Measurements from ENCODE around the gene TMEM132D.

The TMEM132D gene

DNA sequence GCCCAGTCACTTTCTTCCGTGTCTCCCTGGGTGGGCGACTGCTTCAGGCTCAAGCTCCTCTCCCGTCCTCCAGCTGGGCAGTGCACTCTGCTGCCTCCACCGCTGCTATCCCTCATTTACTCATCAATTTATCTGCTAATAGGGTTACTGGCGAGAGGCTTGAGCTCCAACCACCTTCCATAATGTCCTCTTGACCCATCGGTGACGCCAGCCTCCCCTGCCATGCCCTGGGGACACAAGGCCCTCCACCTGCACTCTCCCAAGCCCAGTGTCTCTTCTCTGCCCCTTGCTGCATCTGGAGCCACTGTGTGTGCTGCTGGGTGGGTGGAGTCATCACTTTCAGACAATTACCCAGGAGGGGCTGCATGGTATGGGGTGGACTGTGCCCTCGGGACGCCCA lies 78.5 kb downstream of the TMEM132D start:
- DNase-seq: no peak

DNA sequence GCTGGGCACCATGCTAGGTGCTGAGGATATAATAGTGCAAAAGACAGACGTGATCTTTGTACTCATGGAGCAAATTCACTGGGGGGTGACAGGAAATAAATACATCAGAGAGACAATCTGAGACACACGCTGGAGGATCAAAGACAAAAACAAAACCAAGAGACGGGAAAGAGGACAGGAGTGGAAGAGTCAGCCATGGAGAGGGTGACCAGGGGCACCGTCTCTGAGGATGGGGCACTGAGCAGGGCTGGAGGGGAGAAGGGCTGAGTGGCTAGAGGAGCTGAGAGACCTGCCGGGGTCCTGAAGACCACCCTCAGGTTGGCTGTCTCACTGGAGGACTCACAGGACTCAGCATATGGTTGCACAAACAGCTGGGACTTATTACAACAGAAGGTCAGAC lies 81.9 kb downstream of the TMEM132D start:
- DNase-seq: no peak

DNA sequence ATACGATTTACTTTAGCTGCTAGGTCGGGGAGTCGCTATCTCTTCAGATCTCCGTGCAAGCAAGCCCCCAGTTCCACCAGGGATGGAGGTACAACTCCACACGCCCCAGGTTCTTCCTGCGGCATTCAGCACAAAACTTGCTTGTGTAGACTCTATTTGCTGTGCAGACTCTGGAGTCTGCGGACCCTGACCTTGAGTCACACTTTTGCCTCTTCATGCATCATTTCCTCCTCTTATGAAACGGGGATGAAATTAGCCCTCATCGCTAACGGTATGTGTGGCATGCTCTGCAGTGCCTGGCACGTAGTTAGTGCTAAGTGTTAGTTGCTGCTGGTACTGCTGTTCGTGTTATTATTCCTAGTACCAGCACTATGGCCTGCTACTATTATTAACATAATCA lies 84.4 kb downstream of the TMEM132D start:
- DNase-seq: no peak

DNA sequence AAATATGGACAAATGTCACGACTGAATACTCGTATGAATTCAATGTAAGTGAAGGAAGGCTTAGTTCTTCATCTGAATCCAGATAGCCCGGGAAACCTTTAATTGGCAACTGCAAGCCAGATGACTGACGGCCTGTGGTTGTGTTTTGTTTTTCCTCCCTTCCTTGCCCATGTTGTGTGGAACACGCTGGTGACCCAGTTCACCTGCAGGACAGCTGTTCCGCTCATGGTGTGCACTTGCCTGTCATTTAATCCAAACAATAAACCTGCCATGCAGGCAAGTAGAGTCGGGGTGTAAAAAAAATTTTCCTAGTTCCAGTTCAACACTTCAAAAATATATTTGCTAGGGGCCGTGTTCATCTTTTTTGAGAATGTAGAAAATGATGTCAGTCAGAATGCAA lies 88.0 kb downstream of the TMEM132D start:
- DNase-seq: no peak

DNA sequence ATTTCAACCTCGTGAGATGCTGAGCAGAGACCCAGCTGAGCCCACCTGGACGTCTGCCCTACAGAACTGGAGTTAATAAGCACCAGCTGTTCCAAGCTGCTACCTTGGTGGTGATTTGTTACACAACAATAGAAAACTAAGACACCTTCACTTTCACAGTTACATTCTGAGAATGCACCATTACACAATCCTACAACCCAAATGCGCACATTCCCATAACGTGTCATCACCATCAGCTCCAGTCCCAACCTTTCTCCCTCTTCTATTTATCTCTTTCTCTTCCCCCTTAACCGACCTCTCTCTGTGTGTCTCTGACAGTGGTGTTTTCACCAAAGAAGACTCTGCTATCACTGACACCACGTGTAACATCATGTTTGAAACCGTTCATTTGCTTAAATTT lies 91.9 kb downstream of the TMEM132D start:
- no peak for DNase-seq

DNA sequence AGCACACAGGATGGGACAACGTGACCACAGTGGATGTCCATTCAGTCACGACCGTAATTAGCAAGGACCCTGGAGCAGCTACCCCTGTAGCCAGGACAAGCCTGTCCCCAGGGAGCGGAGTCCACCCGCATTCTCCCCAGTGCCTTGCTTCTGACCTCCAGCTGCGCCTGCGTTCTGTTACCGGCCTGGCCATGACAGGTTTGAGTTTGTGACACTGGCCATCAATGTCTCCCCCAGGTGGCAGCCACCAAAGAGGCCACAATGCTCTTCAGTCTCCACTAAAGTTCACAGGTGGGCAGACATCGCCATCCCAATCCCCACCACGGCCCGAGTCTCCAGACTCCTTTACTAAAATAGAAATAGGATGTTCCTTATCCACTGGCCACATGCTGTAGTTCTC lies 96.7 kb downstream of the TMEM132D start:
- DNase-seq: no peak

DNA sequence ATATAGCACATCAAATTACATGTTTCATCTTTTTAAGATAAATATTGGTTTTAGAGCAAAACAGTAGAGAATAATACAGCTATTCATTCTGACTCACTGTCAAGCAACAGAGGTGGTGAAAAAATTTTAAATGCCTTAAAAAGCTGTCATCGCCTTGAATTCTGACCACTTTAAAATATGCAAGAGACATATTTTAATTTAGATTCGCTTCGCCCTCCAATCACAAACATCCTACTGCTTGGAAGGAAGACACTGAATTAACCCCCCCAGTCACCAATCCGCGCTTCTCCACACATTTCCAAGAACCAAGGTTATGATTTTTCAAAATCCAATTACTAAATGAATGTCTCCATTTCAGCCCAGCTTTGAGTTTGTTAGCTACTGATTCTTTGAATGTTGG lies 112.4 kb downstream of the TMEM132D start:
- DNase-seq: no peak

DNA sequence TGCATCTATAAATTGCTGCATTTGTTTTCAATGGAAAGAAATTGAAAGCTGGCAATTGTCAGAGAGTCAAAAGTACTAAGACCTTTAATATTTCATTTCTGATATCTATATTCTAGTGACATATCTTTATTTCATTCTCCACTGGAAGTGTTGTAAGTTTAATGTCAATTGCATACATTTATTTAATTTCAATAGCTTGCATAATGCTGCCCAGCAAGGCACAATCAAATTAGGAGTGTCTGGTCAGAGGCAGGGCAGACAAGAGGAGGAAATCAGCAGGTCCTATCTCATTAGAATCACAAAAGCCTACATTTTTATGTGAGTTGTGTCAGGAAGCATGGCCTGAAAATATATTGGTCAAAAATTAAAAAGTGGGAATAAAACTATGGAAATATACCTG lies 112.9 kb downstream of the TMEM132D start:
- DNase-seq: no peak

DNA sequence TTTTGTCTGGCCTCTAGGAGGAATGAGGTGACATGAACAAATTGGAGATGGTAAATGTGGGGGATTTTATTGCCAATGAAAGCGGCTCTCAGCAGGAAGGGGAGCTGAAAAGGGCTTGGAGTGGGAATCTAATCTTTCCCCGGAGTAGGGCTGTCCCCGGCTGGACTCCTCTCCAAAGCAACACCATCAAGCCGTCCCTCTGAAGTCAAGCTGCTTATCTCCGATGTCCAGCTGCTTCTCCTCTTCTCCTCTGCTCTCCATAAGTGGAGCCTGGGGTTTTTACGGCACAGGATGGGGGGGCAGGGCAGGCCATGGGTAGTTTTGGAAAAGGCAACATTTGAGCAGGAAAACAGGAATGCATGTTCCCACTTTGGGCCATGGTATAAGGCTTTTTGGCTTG lies 113.5 kb downstream of the TMEM132D start:
- DNase-seq: no peak

DNA sequence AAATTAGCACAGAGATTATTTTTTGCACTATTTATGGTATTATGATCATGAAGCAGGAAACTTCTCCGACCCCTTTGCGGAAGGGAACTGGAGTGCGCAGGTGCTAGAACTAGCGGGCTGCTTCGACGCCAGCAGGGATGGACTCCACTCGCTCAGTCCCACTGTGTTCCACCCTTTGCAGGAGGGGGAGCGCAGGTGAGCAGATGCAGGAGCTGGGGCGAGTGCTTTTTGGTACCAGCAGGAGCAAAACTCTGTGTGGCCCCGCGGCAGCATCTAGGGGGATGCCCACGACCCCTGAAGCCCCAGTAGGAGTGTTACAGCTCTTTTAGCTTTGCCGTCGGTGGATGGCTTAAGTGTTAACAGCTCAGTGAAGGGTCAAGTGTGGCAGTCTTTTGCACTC lies 113.9 kb downstream of the TMEM132D start:
- no peak for DNase-seq

DNA sequence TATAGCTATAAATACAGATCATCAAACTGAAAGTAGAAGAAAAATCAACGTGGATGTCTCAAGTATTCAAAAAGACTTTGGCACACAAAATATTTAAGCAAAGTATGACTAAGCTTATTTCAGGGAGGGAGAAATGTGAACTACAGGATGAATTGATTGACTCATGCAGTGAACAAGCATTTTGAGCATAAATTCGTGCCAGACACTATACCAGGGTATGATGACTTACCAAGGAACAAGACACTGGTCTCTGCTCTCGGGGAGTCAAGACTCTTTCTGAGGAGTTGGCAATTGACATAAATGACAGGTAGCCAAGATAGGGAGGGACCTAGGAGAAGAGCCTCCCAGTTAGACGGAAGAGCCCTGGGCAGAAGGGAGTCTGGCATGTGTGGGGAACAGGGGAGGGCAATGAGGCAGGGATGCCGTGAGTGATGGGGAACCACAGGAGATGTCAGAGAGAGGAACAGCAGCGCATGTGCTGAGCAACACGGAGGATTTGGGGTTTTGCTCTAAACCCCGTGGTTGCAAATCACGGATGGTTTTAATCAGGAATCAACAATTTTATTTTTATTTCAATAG lies 115.2 kb downstream of the TMEM132D start:
- no peak for DNase-seq

DNA sequence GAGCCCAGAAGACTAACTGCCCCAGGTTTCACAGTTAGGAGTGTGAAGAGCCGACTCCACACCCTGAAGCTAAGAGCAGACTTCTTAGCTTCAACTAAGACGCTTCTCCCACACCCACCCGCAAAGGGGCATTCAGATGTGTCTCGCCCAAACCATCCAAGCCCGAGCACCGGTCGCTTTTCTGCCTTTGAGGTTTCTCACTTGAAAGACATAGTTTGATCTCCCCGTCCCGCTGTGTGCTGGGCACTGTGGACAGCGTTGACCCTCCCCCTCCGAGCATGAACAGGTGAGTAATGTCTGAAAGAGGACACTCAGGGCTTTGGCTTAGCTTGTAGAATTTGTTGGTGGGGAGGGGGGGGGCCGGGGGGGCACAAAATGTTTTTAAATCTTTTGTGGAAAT lies 123.8 kb downstream of the TMEM132D start:
- DNase-seq: no peak

DNA sequence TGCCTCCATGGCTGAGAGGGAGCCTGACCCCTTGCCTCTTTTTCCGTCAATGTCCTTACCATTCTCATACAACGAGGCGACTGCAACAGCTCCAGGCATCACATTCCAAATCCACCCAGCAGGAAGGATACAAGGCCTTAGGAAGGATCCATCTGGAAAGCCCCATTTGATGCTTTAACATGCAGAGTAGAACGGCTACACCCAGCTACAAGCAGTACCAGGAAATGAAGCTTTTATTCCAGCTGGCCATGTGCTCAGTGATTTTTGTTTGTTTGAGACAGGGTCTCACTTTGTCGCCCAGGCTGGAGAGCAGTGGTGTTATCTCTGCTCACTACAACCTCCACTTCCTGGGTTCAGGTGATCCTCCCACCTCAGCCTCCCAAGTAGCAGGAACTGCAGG lies 124.8 kb downstream of the TMEM132D start:
- no peak for DNase-seq

DNA sequence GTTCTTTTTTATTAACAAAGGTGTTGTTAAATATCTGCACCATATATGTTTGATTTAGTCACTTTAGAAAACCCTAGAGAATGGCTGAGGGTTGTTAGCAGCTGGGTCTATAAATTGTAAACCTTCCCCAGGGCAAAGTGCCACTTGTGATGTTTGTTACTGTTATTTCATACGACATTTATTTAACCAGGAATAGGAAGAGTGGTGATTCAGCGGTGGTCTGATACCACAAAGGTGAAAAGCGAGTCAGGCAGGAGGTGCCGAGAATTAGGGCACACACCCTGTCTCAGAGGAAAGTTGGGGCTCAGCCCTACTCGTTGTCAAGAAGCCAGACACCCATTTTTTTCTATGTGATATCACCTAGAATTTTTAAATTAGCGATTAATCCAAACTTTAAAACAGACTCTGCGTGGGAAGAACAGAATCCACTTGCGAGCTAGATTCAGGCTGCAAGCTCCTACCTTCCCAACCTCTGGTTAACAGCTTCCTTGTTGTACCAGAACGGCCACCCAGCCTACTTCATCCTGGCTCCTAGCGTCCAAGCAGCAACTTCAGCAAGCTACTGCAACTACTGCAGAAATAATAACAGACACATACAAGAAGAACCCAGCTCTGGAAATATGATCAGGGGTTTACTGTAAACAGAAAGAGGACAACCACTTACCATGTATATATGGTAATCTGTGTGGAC lies 126.7 kb downstream of the TMEM132D start:
- no peak for DNase-seq

DNA sequence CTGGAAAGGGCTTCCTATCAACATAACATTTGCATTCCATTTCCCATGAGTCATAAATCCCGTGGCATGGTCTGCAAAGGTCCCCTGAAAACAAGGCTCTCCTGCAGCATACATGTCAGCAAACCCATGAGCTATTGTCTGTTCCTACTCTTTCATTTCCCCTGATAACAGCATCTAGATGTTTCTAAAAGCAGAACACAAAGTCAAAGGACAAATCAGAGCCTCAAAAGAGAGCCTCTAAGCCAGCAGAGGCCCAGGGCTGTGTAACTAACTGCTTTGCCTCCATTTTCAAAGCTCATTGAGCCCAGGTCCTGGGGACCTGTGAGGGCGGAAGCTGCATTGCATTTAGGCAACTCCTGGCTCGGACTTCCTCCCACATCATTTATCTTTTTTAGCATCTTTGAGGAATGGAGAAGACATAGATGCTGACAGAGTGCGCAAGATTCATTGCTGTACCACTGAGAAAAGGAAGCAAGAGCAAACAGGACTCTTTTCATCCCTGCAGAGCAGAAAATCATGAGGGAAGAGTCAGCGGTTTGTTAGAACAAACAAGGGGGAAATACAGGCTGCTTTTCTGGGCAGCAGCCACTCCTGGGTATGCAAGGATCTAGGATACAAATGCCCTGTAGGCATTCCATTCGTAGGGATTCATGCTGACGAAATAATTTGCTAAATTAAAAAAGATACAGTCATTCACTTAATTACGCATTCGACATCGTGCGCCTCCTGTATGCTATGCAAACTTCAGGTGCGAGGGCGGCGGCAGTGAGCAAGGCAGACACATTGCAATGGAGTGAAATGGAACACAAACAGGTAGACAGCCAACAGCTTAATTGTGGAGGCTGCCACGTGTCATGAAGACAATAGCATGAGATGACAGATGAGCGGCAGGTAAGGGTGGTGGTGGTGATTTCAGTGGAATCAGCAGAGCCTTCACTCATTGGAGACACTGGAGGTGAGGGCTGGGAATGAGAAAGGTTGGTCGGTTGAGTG lies 131.0 kb downstream of the TMEM132D start:
- no peak for DNase-seq

DNA sequence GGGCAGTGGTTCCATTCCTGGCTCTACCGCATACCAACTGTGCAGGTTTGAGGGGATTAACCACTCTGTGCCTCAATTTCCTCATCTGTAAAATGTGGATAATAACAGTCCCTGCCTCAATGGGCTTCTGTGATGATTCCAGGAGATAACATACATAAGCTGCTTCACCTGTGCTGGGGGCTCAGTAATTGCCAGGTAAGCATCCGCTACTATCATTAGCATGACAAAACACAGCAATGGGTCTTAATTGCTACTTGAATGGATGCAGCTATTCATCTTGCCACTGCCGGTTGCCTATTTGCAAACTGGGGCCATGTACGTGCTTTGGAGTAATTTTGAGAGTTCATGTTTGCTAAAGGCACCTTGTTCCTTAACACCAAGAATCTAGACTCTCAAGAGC lies 132.6 kb downstream of the TMEM132D start:
- no peak for DNase-seq

DNA sequence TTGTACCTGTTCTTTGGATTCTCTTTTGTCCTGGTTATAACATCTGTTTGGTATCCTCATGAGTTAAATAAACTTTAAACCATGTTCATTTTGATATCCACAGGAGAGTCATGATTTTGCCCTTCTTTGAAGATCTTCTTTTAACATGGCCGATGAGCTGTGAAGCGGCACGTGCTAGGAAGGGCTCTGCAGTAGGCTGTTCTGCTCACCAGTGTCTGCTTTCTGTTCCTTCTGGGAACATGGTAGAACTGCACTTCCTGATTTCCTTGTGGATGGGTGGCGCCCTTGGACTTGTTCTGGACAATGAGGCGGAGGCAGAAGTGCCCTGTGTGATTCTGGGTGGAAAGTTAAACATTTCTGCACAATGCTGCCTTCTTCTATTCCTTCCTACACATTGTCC lies 138.1 kb downstream of the TMEM132D start:
- no peak for DNase-seq

DNA sequence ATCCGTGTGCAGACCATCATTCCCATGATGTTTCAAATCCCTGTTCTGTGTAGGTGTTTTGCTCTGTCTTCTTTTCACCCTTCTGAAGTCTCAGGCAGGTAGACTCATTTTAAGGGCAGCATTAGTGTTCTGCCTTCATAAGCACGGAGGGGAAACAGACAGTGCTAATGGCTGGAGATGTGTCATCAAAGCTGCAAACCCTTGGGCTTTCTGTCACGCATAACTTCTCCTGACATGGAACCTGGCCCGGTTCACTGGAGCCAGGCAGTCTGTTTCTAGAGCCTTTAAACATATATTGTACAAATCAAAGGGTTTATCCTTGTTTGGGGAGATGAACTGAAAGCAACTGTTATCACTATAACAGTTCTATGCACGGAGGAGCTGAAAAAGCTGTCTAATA lies 141.4 kb downstream of the TMEM132D start:
- no peak for DNase-seq

DNA sequence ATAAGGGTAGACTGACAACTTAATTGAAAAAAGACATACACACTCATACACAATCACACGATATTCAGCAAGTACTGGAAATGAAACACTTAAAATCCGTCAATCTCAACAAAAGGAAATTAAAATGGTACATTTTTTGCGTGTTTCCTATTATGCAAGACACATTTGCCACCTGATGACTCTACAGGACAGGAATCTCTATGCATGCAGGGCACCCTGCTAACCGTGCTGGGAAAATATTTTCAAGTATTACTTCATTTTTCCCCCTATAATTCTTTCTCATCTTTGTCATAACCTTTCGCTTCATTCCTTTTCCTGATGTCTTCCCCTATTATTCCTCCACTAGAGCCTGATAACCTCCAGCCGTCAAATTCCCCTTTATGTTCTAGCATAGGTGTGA lies 150.2 kb downstream of the TMEM132D start:
- no peak for DNase-seq

DNA sequence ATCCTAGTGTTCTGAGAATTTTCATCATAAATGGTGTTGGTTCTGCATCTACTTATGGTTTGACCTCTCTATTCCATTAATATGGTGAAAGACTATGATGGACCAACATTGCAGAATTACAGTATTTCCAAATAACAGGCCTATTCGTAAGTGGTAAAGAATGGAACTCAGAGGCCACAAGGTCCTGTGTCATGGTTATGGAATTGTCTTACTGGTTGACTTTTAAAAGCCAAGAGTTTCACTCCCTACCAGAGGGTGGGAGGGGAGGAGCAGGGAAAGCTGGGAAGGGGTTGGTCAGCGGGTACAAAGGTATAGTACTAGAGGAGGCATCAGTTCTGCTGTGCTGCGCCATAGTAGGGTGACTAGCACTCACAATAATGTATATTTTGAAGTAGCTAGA lies 153.4 kb downstream of the TMEM132D start:
- DNase-seq: no peak

DNA sequence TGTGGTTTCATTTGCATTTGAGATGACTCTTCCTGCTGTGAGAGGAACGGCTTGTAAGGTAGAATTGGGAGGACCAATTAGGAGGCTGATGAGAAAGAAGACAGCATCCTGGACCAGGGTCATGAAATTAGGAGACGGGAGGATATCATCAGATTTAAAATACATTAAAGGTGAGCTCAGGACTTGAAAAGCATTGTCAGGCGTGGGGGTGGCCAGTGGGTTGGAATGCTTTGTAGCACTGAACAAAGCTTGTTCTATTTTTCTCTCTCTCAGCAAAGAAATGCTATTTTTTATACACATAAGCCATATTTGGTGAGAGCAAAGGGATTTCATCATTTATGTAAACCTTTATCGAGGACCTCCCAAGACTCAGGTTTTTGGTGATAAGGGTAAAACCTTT lies 157.5 kb downstream of the TMEM132D start:
- DNase-seq: no peak

DNA sequence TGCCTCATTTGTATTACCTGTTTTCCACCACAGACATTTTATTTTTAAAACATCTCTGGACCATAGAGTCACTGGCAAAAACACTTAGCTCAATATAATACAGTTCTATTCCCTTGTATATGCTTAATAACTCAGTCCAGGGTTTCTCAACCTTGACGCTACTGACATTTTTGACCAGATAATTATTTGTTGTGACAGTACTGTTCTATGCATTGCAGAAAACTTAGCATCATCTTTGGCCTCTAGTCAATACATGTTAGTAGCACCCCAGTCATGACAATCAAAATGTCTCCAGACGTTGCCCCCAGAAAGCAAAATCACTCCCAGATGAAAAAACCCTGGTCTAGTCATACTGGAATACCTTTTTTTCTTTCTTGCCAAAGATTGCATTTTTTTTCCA lies 174.7 kb downstream of the TMEM132D start:
- no peak for DNase-seq

DNA sequence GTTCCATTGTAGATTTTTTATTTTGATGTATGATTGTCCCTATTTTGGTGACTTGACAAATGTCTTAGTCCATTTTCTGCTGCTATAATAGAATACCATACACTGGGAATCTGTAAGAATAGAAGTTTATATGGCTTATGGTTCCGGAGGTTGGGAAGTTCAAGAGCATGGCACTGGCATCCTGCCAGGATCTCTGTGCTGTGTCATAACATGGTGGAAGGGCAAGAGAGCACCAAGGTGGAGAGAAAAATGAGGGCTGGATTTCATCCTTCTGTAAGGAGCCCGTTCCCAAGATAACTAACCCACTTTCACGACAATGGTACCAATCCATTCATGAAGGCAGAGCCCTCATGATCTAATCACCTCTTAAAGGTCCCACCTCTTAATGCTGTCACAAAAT lies 176.7 kb downstream of the TMEM132D start:
- DNase-seq: no peak

DNA sequence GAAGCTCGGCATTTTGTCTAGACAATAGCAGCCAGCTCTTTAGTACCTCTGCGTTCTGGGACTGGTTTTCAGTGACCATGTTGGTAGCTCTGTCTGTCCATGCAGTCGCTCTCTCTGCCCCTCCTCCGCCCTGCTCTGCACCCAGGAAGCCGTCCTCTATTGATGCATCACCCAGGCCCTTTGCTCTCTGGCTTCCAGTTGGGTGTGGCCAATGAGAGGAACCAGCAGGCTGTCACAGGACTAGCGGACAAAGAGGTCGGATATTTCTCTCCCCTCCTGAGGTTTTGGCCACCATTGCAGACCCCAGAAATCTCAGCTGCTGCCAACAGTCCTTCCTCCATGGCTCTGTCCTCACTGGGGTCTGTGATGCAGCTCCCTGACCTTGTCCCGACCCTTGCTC lies 180.6 kb downstream of the TMEM132D start:
- DNase-seq: no peak
